ENCODE data around the gene LDHA.

Gene LDHA

DNA sequence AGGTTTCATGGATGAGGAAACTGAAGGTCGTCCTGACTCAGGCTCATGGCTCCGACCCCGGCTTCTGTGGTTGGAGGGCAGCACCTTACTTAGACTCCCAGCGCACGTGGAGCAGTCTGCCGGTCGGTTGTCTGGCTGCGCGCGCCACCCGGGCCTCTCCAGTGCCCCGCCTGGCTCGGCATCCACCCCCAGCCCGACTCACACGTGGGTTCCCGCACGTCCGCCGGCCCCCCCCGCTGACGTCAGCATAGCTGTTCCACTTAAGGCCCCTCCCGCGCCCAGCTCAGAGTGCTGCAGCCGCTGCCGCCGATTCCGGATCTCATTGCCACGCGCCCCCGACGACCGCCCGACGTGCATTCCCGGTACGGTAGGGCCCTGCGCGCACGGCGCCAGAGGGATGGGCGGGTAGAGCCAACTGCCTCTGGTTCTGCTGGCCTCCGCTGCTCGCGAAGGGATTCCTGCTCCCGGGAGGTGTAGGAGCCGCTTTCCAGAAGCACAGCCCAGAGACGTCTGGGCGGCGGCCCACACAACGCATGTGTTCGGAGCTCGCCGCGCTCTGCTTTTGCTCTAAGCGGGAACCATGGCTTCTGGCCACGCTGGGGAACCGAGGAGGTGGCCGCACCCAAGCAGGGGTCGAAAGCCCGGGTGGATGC is at the start of gene LDHA:
Gene LDHA, plus strand, starts transcription at position 289 of the 653 bp plus-strand sequence. CDS start 2,280 bp downstream, outside the sequence.
- TF ChIP-seq GATA1 (IDR thresholded peaks at IDR 0.05; ENCODE audit: low read depth, low read length): no peak
- peak; percentile 85 for TF ChIP-seq POLR2A (IDR thresholded peaks at IDR 0.05; ENCODE audit: low read length)
- peak; percentile 94 to 95 for DNase-seq

DNA sequence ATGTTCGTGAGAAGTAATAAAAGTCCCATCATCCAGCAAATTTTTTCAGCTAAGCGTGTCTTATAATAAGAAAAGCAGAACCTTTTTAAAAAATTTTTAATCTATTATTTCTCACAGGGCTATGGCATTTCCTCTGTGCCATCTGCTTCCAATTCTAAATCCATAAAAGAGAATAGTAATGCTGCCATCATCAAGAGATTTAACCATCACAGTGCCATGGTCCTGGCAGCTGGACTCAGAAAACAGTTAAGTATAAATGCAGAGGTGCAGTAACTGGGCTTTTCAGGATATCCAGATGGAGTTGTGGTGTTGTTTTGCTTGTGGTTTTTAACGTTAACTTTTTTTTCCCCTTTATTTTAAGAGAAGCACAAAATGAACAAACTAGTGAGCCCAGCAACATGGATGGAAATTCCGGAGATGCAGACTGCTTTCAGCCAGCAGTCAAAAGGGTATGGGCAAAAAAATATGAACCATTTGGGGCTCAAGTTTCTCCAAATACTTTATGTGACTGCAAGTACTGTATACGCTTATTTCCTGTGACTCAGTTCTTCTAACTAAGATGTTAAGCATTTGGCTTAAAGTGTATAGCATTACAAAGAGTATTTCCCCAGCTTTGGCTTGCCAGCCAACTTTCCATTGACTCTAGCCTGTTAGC is 46.8 kb upstream of the LDHA start:
- DNase-seq: no peak
- TF ChIP-seq POLR2A (IDR thresholded peaks at IDR 0.05; ENCODE audit: low read length): no peak

DNA sequence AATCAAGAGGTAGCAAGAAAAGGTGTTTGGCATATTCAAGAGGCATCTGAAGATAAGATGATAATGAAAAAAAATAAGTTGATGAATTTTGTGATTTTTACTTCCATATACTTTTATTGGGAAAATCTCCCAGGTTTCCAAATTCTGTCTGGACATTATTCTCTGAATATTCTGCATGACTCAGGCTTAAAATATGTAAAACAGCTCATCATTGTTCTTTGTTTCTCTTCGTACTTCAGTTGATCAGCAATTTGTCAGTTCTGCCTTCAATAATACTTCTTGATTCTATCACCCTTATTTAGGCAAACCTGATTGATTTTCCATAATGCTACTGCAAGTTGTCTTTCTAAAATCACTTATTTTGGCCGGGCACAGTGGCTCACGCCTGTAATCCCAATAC is 41.8 kb upstream of the LDHA start:
- TF ChIP-seq POLR2A (IDR thresholded peaks at IDR 0.05; ENCODE audit: low read length) (no peak), GATA1 (IDR thresholded peaks at IDR 0.05; ENCODE audit: low read depth, low read length) (no peak)
- no peak for DNase-seq

DNA sequence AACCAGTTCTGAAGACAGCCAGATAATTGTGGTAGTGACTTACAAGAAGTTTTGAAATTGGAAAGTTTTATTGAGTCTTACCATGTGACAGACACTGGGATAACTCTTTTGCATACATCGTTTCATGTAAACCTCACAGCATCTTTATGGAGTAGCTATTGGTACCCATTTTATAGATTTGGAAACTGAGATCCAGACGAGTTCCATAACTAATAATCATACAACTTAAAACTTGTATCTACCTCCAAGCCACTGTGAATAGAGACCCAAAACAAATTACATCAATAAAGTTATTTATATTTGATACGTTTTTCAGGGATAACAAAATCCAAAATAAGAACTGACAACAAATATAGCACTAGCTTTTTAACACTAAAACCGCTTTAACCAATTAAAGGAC is 35.7 kb upstream of the LDHA start:
- DNase-seq: no peak
- TF ChIP-seq POLR2A (IDR thresholded peaks at IDR 0.05; ENCODE audit: low read length): no peak

DNA sequence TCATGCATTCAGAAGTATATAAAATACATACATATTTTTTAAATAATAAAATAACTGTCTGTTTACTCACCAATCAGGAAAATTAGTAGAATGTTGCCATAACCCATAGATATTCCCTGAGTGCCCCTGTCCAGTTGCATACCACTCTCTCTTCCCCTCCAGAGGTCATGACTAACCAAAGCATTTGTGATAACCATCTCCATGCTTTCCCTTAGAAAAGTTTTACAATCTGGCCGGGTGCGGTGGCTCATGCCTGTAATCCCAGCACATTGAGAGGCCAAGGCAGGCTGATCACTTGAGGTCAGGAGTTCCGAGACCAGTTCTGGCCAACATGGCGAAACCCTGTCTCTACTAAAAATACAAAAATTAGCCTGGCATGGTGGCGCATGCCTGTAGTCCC is 33.2 kb upstream of the LDHA start:
- no peak for DNase-seq
- no peak for TF ChIP-seq POLR2A (IDR thresholded peaks at IDR 0.05; ENCODE audit: low read length)
- TF ChIP-seq GATA1 (IDR thresholded peaks at IDR 0.05; ENCODE audit: low read depth, low read length): no peak

DNA sequence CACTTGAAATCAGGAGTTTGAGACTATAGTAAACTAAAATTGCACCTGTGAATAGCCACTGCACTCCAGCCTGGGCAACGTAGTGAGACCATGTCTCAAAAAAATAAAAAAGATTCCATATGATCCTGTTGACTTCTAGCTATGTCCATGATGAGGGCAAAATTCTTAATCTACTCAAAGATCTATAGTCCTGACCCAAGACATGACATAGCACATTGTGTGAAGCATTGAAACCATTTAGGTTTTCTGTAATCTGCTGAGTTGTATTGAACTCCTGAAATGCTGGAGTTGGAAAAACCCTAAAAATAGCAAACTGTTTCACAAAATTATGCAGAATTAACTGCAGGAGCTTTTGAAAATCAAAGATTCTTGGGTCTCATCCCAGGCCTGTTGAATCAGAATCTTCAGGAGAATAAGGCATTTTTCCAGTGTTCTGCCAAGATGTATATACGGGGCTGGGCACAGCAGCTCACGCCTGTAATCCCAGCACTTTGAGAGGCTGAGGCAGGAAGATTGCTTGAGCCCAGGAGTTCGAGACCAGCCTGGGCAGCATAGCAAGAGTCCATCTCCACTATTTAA is 29.8 kb upstream of the LDHA start:
- peak; percentile 15 to 44 for DNase-seq
- TF ChIP-seq POLR2A (IDR thresholded peaks at IDR 0.05; ENCODE audit: low read length): no peak
- no peak for TF ChIP-seq GATA1 (IDR thresholded peaks at IDR 0.05; ENCODE audit: low read depth, low read length)

DNA sequence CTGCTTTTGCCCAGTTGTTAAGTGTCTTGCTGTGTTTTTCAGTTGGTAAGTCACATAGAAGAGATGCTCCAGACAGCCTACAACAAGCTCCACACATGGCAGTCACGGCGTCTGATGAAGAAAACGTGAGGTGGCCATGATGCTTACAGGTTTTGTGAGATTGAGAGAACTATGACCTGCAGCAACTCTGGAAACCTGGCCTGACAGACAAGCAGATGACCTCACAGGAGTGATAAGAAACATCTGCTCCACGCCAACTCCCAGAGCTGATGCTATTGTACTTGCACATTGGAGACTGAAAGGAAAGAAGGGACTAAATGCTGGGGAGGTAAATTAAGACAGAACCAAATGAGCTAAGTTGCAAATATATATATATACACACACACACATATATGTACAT is 28.6 kb upstream of the LDHA start:
- DNase-seq: peak; percentile 21 to 22
- TF ChIP-seq GATA1 (IDR thresholded peaks at IDR 0.05; ENCODE audit: low read depth, low read length) (no peak), POLR2A (IDR thresholded peaks at IDR 0.05; ENCODE audit: low read length) (no peak)

DNA sequence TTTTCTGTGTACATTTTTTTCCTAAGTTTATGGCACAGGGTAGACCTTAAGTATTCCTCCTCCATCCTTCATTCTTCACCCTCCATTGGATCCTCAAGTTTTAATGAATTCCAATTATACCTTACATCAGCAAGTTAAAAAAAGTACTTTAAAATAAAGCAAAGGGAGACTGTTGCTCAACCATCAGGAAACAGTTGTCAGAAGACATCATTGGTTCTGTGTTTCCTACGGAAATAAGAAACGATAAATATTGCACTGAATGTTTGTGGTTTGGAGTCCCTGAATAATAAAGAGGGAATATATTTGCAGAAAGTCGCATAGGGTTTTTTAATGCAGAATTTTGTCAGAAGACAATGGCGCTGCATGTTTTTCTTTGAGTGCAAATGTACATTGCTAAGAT is 28.1 kb upstream of the LDHA start:
- no peak for DNase-seq
- no peak for TF ChIP-seq GATA1 (IDR thresholded peaks at IDR 0.05; ENCODE audit: low read depth, low read length)
- no peak for TF ChIP-seq POLR2A (IDR thresholded peaks at IDR 0.05; ENCODE audit: low read length)

DNA sequence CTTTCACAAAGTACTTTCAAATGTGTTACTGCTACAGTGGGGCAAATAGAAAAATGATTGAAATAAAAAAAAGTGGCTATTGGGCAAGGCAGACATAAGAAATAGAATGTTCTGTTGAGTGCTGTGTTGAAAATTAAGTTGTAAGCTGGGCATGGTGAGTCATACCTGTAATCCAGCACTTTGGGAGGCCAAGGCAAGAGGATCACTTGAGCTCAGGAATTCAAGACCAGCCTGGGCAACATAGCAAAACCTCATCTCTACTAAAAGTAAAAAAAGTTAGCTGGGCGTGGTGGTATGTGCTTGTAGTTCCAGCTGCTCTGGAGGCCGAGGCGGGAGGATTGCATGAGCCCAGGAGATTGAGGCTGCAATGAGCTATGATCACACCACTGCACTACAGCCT is 26.9 kb upstream of the LDHA start:
- DNase-seq: no peak
- TF ChIP-seq GATA1 (IDR thresholded peaks at IDR 0.05; ENCODE audit: low read depth, low read length): no peak
- TF ChIP-seq POLR2A (IDR thresholded peaks at IDR 0.05; ENCODE audit: low read length): no peak

DNA sequence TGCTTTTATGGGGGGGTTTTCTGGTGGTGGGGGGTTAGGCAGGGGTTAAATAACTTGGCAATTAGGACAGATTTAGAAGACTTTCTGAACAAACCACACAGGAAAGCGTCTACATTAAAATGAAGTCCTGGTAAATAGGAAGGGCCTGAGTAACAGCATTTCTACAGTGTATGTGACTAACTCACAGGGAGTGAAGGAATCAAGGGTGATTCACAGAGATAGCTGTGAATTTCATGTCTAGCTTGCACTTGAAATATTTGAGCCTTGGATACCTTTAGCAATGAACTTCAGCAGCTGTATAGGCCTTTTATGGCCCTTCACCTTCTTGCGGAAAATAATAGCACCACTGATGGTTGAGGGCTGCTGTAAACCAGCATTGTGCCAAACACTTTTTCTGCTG is 26.1 kb upstream of the LDHA start:
- no peak for DNase-seq

DNA sequence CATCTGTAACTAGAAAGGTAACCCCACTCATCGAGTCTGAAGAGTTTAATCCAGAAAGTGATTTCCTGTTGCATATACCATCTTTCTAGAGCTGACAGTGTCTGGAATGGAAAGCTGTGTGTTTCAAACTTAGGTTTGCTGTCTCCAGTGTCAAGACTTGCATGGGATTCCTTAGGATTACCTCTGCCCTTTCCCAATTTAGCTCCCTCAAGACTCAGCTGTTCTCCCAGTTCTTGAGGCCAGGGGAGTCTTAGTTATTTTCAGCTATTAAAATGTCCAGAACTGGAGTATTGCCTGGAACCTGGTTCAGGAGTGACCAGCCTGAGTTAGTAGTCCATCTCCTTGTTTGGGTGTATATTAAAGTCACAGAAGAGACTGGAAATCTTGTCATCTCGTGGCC is 25.0 kb upstream of the LDHA start:
- no peak for DNase-seq

More for the DNA sequence above, 26.1 kb upstream of the LDHA start:
- TF ChIP-seq POLR2A (IDR thresholded peaks at IDR 0.05; ENCODE audit: low read length): no peak
- TF ChIP-seq GATA1 (IDR thresholded peaks at IDR 0.05; ENCODE audit: low read depth, low read length): no peak

DNA sequence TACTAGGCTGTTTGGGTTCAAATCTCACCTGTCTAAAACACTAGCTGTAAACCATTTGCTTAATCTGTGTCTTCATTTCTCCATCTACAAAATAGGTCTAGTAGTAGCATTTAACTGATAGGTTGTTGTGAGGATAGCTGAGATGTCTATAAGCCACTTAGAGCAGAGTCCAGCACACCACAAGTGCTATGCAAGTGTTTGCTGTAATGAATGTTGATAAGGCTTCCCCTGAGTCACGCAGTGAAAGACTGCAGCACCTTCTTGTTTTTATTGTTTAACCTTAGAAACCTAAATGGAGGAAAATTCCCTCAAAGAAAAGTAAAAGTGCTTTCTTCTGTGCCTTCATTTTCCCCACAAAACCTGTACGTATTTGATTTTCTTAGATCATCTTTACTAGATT is 23.1 kb upstream of the LDHA start:
- TF ChIP-seq GATA1 (IDR thresholded peaks at IDR 0.05; ENCODE audit: low read depth, low read length) (no peak), POLR2A (IDR thresholded peaks at IDR 0.05; ENCODE audit: low read length) (no peak)
- DNase-seq: no peak

More for the DNA sequence above, 25.0 kb upstream of the LDHA start:
- TF ChIP-seq GATA1 (IDR thresholded peaks at IDR 0.05; ENCODE audit: low read depth, low read length): no peak
- TF ChIP-seq POLR2A (IDR thresholded peaks at IDR 0.05; ENCODE audit: low read length): no peak

DNA sequence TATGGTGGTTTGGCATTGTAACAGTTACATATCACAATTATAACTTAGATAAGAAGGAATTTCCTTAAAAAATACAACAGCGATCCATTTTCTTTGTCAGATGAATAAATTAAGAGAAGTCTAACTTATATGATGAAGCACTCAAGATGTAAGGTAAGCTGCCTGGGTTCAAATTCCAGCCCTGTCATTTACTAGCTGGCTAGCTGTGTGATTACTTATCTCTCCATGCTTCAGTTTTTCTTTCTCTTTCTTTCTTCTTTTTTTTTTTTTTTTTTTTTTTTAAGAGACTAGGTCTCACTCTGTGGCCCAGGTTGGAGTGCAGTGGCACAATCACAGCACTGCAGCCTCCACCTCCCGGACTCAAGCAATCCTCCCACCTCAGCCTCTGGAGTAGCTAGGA is 22.2 kb upstream of the LDHA start:
- TF ChIP-seq GATA1 (IDR thresholded peaks at IDR 0.05; ENCODE audit: low read depth, low read length) (no peak), POLR2A (IDR thresholded peaks at IDR 0.05; ENCODE audit: low read length) (no peak)
- no peak for DNase-seq

DNA sequence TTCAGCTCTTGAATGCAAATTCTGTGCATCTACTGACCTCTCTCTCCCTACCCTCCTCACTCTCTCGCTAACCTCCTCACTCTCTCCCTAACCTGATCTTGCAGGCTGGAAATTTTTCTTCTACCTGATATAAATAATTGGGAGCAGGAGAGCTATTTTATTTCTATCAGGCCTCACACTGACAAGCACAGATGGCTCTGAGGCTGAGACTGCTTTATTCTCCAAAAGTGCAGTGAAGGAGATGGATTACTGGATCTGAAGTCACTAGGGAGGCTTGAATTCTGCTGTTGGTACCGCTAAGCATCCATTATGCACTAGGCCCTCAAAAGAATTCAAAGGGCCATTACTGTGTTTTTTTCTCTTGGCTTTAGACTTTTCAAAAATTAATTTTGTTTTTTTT is 19.4 kb upstream of the LDHA start:
- DNase-seq: no peak
- TF ChIP-seq GATA1 (IDR thresholded peaks at IDR 0.05; ENCODE audit: low read depth, low read length) (no peak), POLR2A (IDR thresholded peaks at IDR 0.05; ENCODE audit: low read length) (no peak)

DNA sequence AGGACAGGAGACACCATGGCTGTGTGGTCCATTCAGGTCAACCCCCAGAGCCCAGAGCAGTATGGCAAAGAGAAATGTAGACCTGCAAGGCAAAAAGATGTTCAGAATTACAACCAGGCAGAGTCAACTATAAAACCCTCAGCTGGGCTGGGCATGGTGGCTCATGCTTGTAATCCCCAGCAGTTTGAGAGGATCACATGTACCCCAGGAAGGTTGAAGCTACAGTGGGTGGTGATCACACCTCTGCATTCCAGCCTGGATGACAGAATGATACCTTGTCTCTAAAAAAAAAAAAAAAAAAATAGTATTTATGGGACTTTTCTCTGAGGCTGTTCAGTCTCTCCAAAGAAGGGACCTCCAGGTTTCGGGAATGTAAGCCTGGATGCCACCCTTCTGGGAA is 18.4 kb upstream of the LDHA start:
- DNase-seq: no peak
- TF ChIP-seq POLR2A (IDR thresholded peaks at IDR 0.05; ENCODE audit: low read length) (no peak), GATA1 (IDR thresholded peaks at IDR 0.05; ENCODE audit: low read depth, low read length) (no peak)
